HK-2 (cell line): ENCODE data around the gene OTOP2.
A peak's percentile ranks its signal among the peaks of the same experiment; 100 is the strongest.
"Not testable (repeated sequence)": the region's sequence is repeated elsewhere in the genome, so short reads cannot be mapped to it uniquely, and the experiment has no call there.

Source experiments
- DNase-seq: peaks from one replicate; pipeline ENCODE4 v3.0.0-alpha.2; 2018; ENCODE audit not compliant: unreplicated experiment

The OTOP2 gene

GRCh38 chr17:74951680-74952421 is 27.8 kb downstream of the OTOP2 start:
- no peak for DNase-seq

- no peak for DNase-seq
Measured at GRCh38 chr17:74952431-74953133, 28.5 kb downstream of the OTOP2 start.

GRCh38 chr17:74953134-74953687 is 29.1 kb downstream of the OTOP2 start:
- DNase-seq = no peak

- DNase-seq = no peak
Measured at GRCh38 chr17:74954115-74954514, 30.0 kb downstream of the OTOP2 start.

GRCh38 chr17:74954665-74955421 is 30.8 kb downstream of the OTOP2 start:
- no peak for DNase-seq

GRCh38 chr17:74956093-74956492 is 32.0 kb downstream of the OTOP2 start:
- no peak for DNase-seq

GRCh38 chr17:74957935-74958740 is 34.1 kb downstream of the OTOP2 start:
- DNase-seq = peak; percentile 84

GRCh38 chr17:74959826-74960515 is 35.9 kb downstream of the OTOP2 start:
- DNase-seq = peak; percentile 35

- peak; percentile 76 for DNase-seq
Measured at GRCh38 chr17:74960570-74961342, 36.7 kb downstream of the OTOP2 start.

GRCh38 chr17:74961657-74962350 is 37.7 kb downstream of the OTOP2 start:
- peak; percentile 90 for DNase-seq

- no peak for DNase-seq
Measured at GRCh38 chr17:74962622-74963394, 38.7 kb downstream of the OTOP2 start.

GRCh38 chr17:74963656-74964055 is 39.6 kb downstream of the OTOP2 start:
- no peak for DNase-seq

GRCh38 chr17:74964246-74964761 is 40.2 kb downstream of the OTOP2 start:
- DNase-seq = no peak

- no peak for DNase-seq
Measured at GRCh38 chr17:74964988-74965622, 41.0 kb downstream of the OTOP2 start.

GRCh38 chr17:74968361-74968780 is 44.3 kb downstream of the OTOP2 start:
- DNase-seq = no peak

- DNase-seq = not testable (repeated sequence)
Measured at GRCh38 chr17:74969501-74969900, 45.4 kb downstream of the OTOP2 start.

GRCh38 chr17:74970395-74970794 is 46.3 kb downstream of the OTOP2 start:
- no peak for DNase-seq
